SK-N-SH (cell line): ENCODE measurements around the gene HIVEP2.

Experiments
- CTCF ChIP-seq: fragments of 200-600 bp; sonication (generic); IDR thresholded peaks from 2 replicates; pipeline ENCODE4 v1.6.1; 2017; ENCODE audit warnings: antibody characterized with exemption, mild to moderate bottlenecking, moderate library complexity
- EP300 ChIP-seq, 2 experiments: IDR thresholded peaks; 2 replicates each; pipeline versions ENCODE4 v1.4.0 to v1.6.1; 2012; ENCODE audit warnings: borderline replicate concordance in 1 of 2, low read depth in 1 of 2, low read length in 1 of 2
- EZH2phosphoT487 ChIP-seq: fragments of 200-600 bp; sonication (generic); IDR thresholded peaks from 2 replicates; pipeline ENCODE4 v1.6.1; 2017; ENCODE audit warnings: low read depth, mixed run types, mild to moderate bottlenecking, antibody characterized with exemption, moderate library complexity, borderline replicate concordance
- NFIC ChIP-seq: IDR thresholded peaks from 2 replicates; pipeline ENCODE4 v1.4.0; 2012; ENCODE audit warnings: borderline replicate concordance
- PBX3 ChIP-seq: IDR thresholded peaks from 2 replicates; pipeline ENCODE4; 2012
- POLR2AphosphoS5 ChIP-seq: IDR thresholded peaks from 2 replicates; pipeline ENCODE4 v1.6.1; 2012; ENCODE audit warnings: low read depth, low read length
- RAD21 ChIP-seq: IDR thresholded peaks from 2 replicates; pipeline ENCODE4 v1.6.1; 2012; ENCODE audit warnings: mild to moderate bottlenecking, low read length
- REST ChIP-seq: IDR thresholded peaks from 2 replicates; pipeline ENCODE4 v1.6.1; 2012; ENCODE audit warnings: mild to moderate bottlenecking, low read depth, low read length, moderate library complexity
- RFX5 ChIP-seq: IDR thresholded peaks from 2 replicates; pipeline ENCODE4 v1.6.1; 2012; ENCODE audit warnings: mild to moderate bottlenecking, improper control_type of control experiment, low read length
- SMC3 ChIP-seq: IDR thresholded peaks from 2 replicates; pipeline ENCODE4 v1.6.1; 2012; ENCODE audit warnings: low read depth, low read length, improper control_type of control experiment
- TEAD4 ChIP-seq: IDR thresholded peaks from 2 replicates; pipeline ENCODE4 v1.4.0; 2012; ENCODE audit warnings: mild to moderate bottlenecking, borderline replicate concordance; ENCODE audit not compliant: insufficient read depth
- USF2 ChIP-seq: fragments of 150-350 bp; IDR thresholded peaks from 2 replicates; pipeline ENCODE4 v1.6.1; 2017; ENCODE audit warnings: antibody characterized with exemption, low read length, low read depth, borderline replicate concordance

- TF ChIP-seq TEAD4, result no peak
- no peak for TF ChIP-seq REST
- TF ChIP-seq EP300 (IDR thresholded peaks at IDR 0.05; ENCODE audit: borderline replicate concordance in 1 of 2, low read depth in 1 of 2, low read length in 1 of 2), result no peak
- TF ChIP-seq RFX5, result no peak
- no peak for TF ChIP-seq CTCF
- no peak for TF ChIP-seq EZH2phosphoT487
- no peak for TF ChIP-seq NFIC
- TF ChIP-seq RAD21, result no peak
- no peak for TF ChIP-seq POLR2AphosphoS5
- no peak for TF ChIP-seq PBX3
- TF ChIP-seq SMC3, result no peak
- no peak for TF ChIP-seq USF2
Observed at GRCh38 chr6:142853244-142854180, 91.5 kb downstream of the HIVEP2 start.
